CD4-positive, alpha-beta T cell (primary cell): ENCODE results near the gene KCNG1. TPM values are rescaled to one million over a fixed set of nuclear protein-coding genes. Genes with fewer than 3 reads are reported as not detected.

Experiments used
- ATAC-seq: fragments of 200-7000 bp; cut with Tn5 transposase; one replicate; pipeline ENCODE4 v1.10.0; 2022; ENCODE audit warnings: mild to moderate bottlenecking; ENCODE audit not compliant: poor library complexity
- CTCF ChIA-PET: fragments of 350-600 bp; sonication (Branson Sonifier 250); formaldehyde crosslinking; loops from one replicate; lab custom pipeline; 2021; ENCODE audit warnings: antibody characterized with exemption, inconsistent platforms; lab: Charles Lee
- POLR2A ChIA-PET: fragments of 350-600 bp; sonication (Branson Sonifier 250); formaldehyde crosslinking; loops from one replicate; lab custom pipeline; 2021; ENCODE audit warnings: antibody characterized with exemption, inconsistent platforms; lab: Charles Lee
- DNase-seq, 14 experiments: peaks; one replicate each; pipeline ENCODE4 v3.0.0-alpha.2; 2013 to 2020; ENCODE audit warnings: mixed read lengths in 2 of 14
- H3K27ac ChIP-seq, 2 donors: one replicate each; pipeline versions ENCODE4 v1.5.1 to v1.7.0; 2013; ENCODE audit warnings: low read length in 2 of 2, low read depth in 1 of 2, mild to moderate bottlenecking in 1 of 2
- H3K27me3 ChIP-seq, 2 experiments: 1 replicate in 1 of 2; 2 replicates in 1 of 2; pipeline versions ENCODE4 v1.6.1 to v1.7.0; 2013; ENCODE audit warnings: low read length in 2 of 2, control low read depth in 1 of 2, mild to moderate bottlenecking in 1 of 2, moderate library complexity in 1 of 2; ENCODE audit not compliant: insufficient read depth in 2 of 2, control insufficient read depth in 1 of 2
- H3K36me3 ChIP-seq: one replicate; pipeline ENCODE4 v1.6.1; 2013; ENCODE audit warnings: low read length, control low read depth; ENCODE audit not compliant: insufficient read depth
- H3K4me1 ChIP-seq: one replicate; pipeline ENCODE4 v1.6.1; 2013; ENCODE audit warnings: low read length, control low read depth; ENCODE audit not compliant: insufficient read depth
- H3K4me3 ChIP-seq: one replicate; pipeline ENCODE4 v1.5.1; 2013; ENCODE audit warnings: mild to moderate bottlenecking, low read length, moderate library complexity
- H3K9me3 ChIP-seq, 2 experiments: 1 replicate in 1 of 2; 2 replicates in 1 of 2; pipeline versions ENCODE4 v1.6.1 to v1.7.0; 2013; ENCODE audit warnings: low read length in 2 of 2, mild to moderate bottlenecking in 2 of 2, control low read depth in 1 of 2, moderate library complexity in 1 of 2; ENCODE audit not compliant: control insufficient read depth in 1 of 2, insufficient read depth in 1 of 2
- H3K27ac Mint-ChIP-seq: one replicate; pipeline ENCODE4 v1.8.0; 2020; ENCODE audit warnings: mixed read lengths
- H3K27me3 Mint-ChIP-seq: one replicate; pipeline ENCODE4 v1.8.0; 2021; ENCODE audit warnings: mixed read lengths
- H3K36me3 Mint-ChIP-seq: one replicate; pipeline ENCODE4 v1.8.0; 2021; ENCODE audit warnings: low read depth, mixed read lengths
- H3K4me1 Mint-ChIP-seq: one replicate; pipeline ENCODE4 v1.8.0; 2021; ENCODE audit warnings: low read depth, mixed read lengths
- H3K4me3 Mint-ChIP-seq: one replicate; pipeline ENCODE4 v1.8.0; 2020; ENCODE audit warnings: mild to moderate bottlenecking, mixed read lengths
- H3K9me3 Mint-ChIP-seq: one replicate; pipeline ENCODE4 v1.8.0; 2020; ENCODE audit warnings: mixed read lengths
- CTCF ChIP-seq: fragments of 200-600 bp; IDR thresholded peaks from one replicate; pipeline ENCODE4 v1.8.0; 2022; ENCODE audit warnings: antibody characterized with exemption, mild to moderate bottlenecking
- intact Hi-C, 2 experiments: fragments of 100-400 bp; cut with DNase I in 1 of 2; cut with micrococcal nuclease in 1 of 2; formaldehyde crosslinking; loops; one replicate each; pipeline versions ENCODE4 v1.15.1 to v1.9.0; 2023 to 2025; cut with DNase I, micrococcal nuclease
- total RNA-seq, 174 experiments: library from RNA in 2 of 174; stranded (reverse) in 2 of 174; gene quantifications; one replicate each; pipeline ENCODE4 v1.2.3 and lab custom pipeline; 2021 to 2026

The KCNG1 gene
- total RNA-seq, 2 experiments from 2014 or later: not detected

- H3K36me3 Mint-ChIP-seq: no peaks in the 10 kb centered on the region
- H3K4me3 ChIP-seq: no peak overlapping the region
- no peak for TF ChIP-seq CTCF
- H3K4me1 Mint-ChIP-seq: peaks cover 13% of the 10 kb centered on the region
- ATAC-seq: no peak
- no peaks in the 10 kb centered on the region for H3K9me3 Mint-ChIP-seq
- peaks cover 0 to 8% of the 10 kb centered on the region in 2 experiments for H3K9me3 ChIP-seq
- DNase-seq: no peak
- H3K27ac ChIP-seq: no peak overlapping the region
- intact Hi-C loops: no loop called here
- ChIA-PET POLR2A (no interaction called here), CTCF (no interaction called here)
- peaks cover 28 to 49% of the 10 kb centered on the region in 2 experiments for H3K27me3 ChIP-seq
- peak overlapping the region; percentile 32 for H3K4me3 Mint-ChIP-seq
- no peaks in the 10 kb centered on the region for H3K36me3 ChIP-seq
- H3K27ac Mint-ChIP-seq: no peak overlapping the region
- peaks cover 58% of the 10 kb centered on the region for H3K27me3 Mint-ChIP-seq
- H3K4me1 ChIP-seq: peaks cover 10% of the 10 kb centered on the region
Measured at GRCh38 chr20:51022227-51022802, 592 bp downstream of the KCNG1 start.

- intact Hi-C loops: no loop called here
- POLR2A ChIA-PET: no interaction called here
- Histone ChIP-seq H3K27me3 (peaks cover 28 to 43% of the 10 kb centered on the region in 2 experiments), H3K4me1 (peaks cover 10% of the 10 kb centered on the region), H3K27ac (no peak overlapping the region), H3K36me3 (no peaks in the 10 kb centered on the region), H3K9me3 (peaks cover 0 to 8% of the 10 kb centered on the region in 2 experiments), H3K4me3 (no peak overlapping the region)
- no peak for TF ChIP-seq CTCF
- CTCF ChIA-PET: no interaction called here
- no peak for DNase-seq
- ATAC-seq: no peak
- Mint-ChIP-seq H3K4me3 (peak overlapping the region; percentile 32), H3K9me3 (no peaks in the 10 kb centered on the region), H3K36me3 (no peaks in the 10 kb centered on the region), H3K27ac (no peak overlapping the region), H3K4me1 (peaks cover 13% of the 10 kb centered on the region), H3K27me3 (peaks cover 52% of the 10 kb centered on the region)
Measured at GRCh38 chr20:51021067-51022025, 1.6 kb downstream of the KCNG1 start.

- ATAC-seq (no peak), DNase-seq (no peak)
- ChIA-PET CTCF (no interaction called here), POLR2A (no interaction called here)
- Mint-ChIP-seq H3K9me3 (no peaks in the 10 kb centered on the region), H3K36me3 (no peaks in the 10 kb centered on the region), H3K4me1 (peaks cover 13% of the 10 kb centered on the region), H3K4me3 (no peak overlapping the region), H3K27ac (no peak overlapping the region), H3K27me3 (peaks cover 49% of the 10 kb centered on the region)
- no peak overlapping the region for H3K4me3 ChIP-seq
- no peaks in the 10 kb centered on the region for H3K36me3 ChIP-seq
- intact Hi-C loops: no loop called here
- H3K27ac ChIP-seq: no peak overlapping the region
- H3K27me3 ChIP-seq: peaks cover 29 to 36% of the 10 kb centered on the region in 2 experiments
- no peak for TF ChIP-seq CTCF
- peaks cover 0 to 8% of the 10 kb centered on the region in 2 experiments for H3K9me3 ChIP-seq
- H3K4me1 ChIP-seq: peaks cover 10% of the 10 kb centered on the region
Measured at GRCh38 chr20:51020657-51021056, 2.2 kb downstream of the KCNG1 start.
